Endothelial cell of umbilical vein (primary cell): ENCODE measurements around the gene ISG15. TPM values are rescaled to one million over a fixed set of nuclear protein-coding genes. Genes with fewer than 3 reads are reported as not detected.

Experiments used
- BruUV-seq: library from RNA; stranded (reverse); fragments of 400-500 nt; replicated peaks from 2 replicates; lab custom pipeline; 2021; lab: Mats Ljungman, UMichigan
- CTCF ChIA-PET: fragments of 300-600, 350-600 bp; sonication (Branson Sonifier 250); formaldehyde crosslinking; loops from one replicate; lab custom pipeline; 2021; ENCODE audit warnings: antibody characterized with exemption, inconsistent platforms; lab: Charles Lee
- POLR2A ChIA-PET: fragments of 300-600, 350-600 bp; sonication (Branson Sonifier 250); formaldehyde crosslinking; loops from one replicate; lab custom pipeline; 2021; ENCODE audit warnings: antibody characterized with exemption, inconsistent platforms; lab: Charles Lee
- DNase-seq: peaks from one replicate; pipeline ENCODE4 v3.0.0-alpha.2; 2011; ENCODE audit warnings: low read depth, low spot score
- FAIRE-seq: peaks from 2 replicates; lab custom pipeline; 2011; peaks lifted over from hg19 to GRCh38; lab: Jason Lieb, UNC
- H2AFZ ChIP-seq: 2 replicates; pipeline ENCODE4 v1.6.0; 2012; ENCODE audit warnings: low read depth, low read length, control low read depth, inconsistent platforms
- H3K27ac ChIP-seq: 2 replicates; pipeline ENCODE4 v1.5.1; 2011; ENCODE audit warnings: low read depth, mild to moderate bottlenecking, control low read depth, low read length, moderate library complexity; ENCODE audit not compliant: insufficient read depth
- H3K27me3 ChIP-seq, 2 experiments: 2 replicates each; pipeline versions ENCODE4 v1.6.0 to v1.6.1; 2011; ENCODE audit warnings: low read length in 2 of 2, mixed read lengths in 1 of 2; ENCODE audit not compliant: control insufficient read depth in 2 of 2, insufficient read depth in 2 of 2
- H3K36me3 ChIP-seq, 2 experiments: 2 replicates in 1 of 2; 3 replicates in 1 of 2; pipeline ENCODE4 v1.5.1; 2011; ENCODE audit warnings: low read length in 2 of 2, mild to moderate bottlenecking in 1 of 2, moderate library complexity in 1 of 2; ENCODE audit not compliant: control insufficient read depth in 2 of 2, insufficient read depth in 2 of 2; ENCODE audit errors: extremely low read depth in 1 of 2
- H3K4me1 ChIP-seq: 3 replicates; pipeline ENCODE4 v1.5.1; 2011; ENCODE audit warnings: mild to moderate bottlenecking, low read length; ENCODE audit not compliant: control insufficient read depth, insufficient read depth; ENCODE audit errors: extremely low read depth
- H3K4me2 ChIP-seq: 2 replicates; pipeline ENCODE4 v1.6.1; 2011; ENCODE audit warnings: low read length, control low read depth, mixed read lengths; ENCODE audit not compliant: insufficient read depth
- H3K4me3 ChIP-seq, 3 experiments: fragments of 200-600 bp in 1 of 3; sonication (generic), shearing (Covaris generic) in 1 of 3; replicated peaks in 1 of 3; 2 replicates each; pipeline ENCODE4 v1.5.1; 2011 to 2016; ENCODE audit warnings: control low read depth in 3 of 3, low read length in 3 of 3, mild to moderate bottlenecking in 2 of 3, inconsistent platforms in 1 of 3, low read depth in 1 of 3, moderate library complexity in 1 of 3; ENCODE audit not compliant: insufficient read depth in 1 of 3
- H3K79me2 ChIP-seq: 2 replicates; pipeline ENCODE4 v1.6.0; 2012; ENCODE audit warnings: low read length, inconsistent platforms; ENCODE audit not compliant: control insufficient read depth, insufficient read depth
- H3K9ac ChIP-seq: replicated peaks from 2 replicates; pipeline ENCODE3; 2011; ENCODE audit warnings: low read length, control low read depth; ENCODE audit not compliant: insufficient read depth; ENCODE audit errors: extremely low read depth
- H3K9me1 ChIP-seq: replicated peaks from 3 replicates; pipeline ENCODE4 v1.6.0; 2011; ENCODE audit warnings: mild to moderate bottlenecking, low read length; ENCODE audit not compliant: control insufficient read depth, insufficient read depth; ENCODE audit errors: extremely low read depth
- H3K9me3 ChIP-seq: replicated peaks from 2 replicates; pipeline ENCODE4 v1.5.1; 2012; ENCODE audit warnings: low read length, inconsistent platforms; ENCODE audit not compliant: control insufficient read depth, insufficient read depth
- H4K20me1 ChIP-seq: replicated peaks from 2 replicates; pipeline ENCODE3; 2011; ENCODE audit warnings: mild to moderate bottlenecking, low read length; ENCODE audit not compliant: control insufficient read depth, insufficient read depth; ENCODE audit errors: extremely low read depth
- EZH2 ChIP-seq: IDR thresholded peaks from 2 replicates; pipeline ENCODE4 v1.6.1; 2012; ENCODE audit warnings: borderline replicate concordance, low read depth, mild to moderate bottlenecking, moderate library complexity, low read length, inconsistent platforms; ENCODE audit not compliant: severe bottlenecking
- FOS ChIP-seq: IDR thresholded peaks from 2 replicates; pipeline ENCODE4 v1.6.1; 2011; ENCODE audit warnings: mild to moderate bottlenecking, low read length, moderate library complexity, borderline replicate concordance; ENCODE audit not compliant: insufficient read depth
- GATA2 ChIP-seq: IDR thresholded peaks from 2 replicates; pipeline ENCODE4 v1.7.0; 2011; ENCODE audit warnings: low read depth, mild to moderate bottlenecking, moderate library complexity, mixed read lengths, low read length; ENCODE audit not compliant: insufficient read length, insufficient read depth
- JUN ChIP-seq: IDR thresholded peaks from 2 replicates; pipeline ENCODE4 v1.6.1; 2011; ENCODE audit warnings: borderline replicate concordance, low read depth; ENCODE audit not compliant: insufficient read length, insufficient read depth
- MYC ChIP-seq: IDR thresholded peaks from one replicate; pipeline ENCODE4 v1.6.1; 2011; ENCODE audit warnings: mild to moderate bottlenecking, low read depth, low read length
- POLR2A ChIP-seq: IDR thresholded peaks from 2 replicates; pipeline ENCODE4 v1.6.1; 2012; ENCODE audit warnings: low read depth, mild to moderate bottlenecking, control low read depth, low read length
- POLR2AphosphoS5 ChIP-seq: IDR thresholded peaks from 2 replicates; pipeline ENCODE4 v1.6.1; 2012; ENCODE audit warnings: low read depth, mild to moderate bottlenecking, control low read depth, low read length, moderate library complexity; ENCODE audit not compliant: insufficient read depth
- dilution Hi-C: fragments of 300-500 bp; cut with MboI; formaldehyde crosslinking; loops from one replicate; pipeline ENCODE4 v1.15.0; 2019; ENCODE audit warnings: low sequenced_read_pairs; ENCODE audit not compliant: extremely low pct_ligation_motif_present
- intact Hi-C: fragments of 100-400 bp; cut with micrococcal nuclease; formaldehyde crosslinking; loops from one replicate; pipeline ENCODE4 v1.10.0; 2022
- polyA plus RNA-seq, 4 experiments: library from polyadenylated mRNA; depleted of rRNA in 3 of 4; stranded (reverse) in 3 of 4; unstranded in 1 of 4; fragments of >200 nt; gene quantifications; 2 replicates each; pipeline versions ENCODE4 v1.2.1 to v1.2.3, GENCODE V29; 2011 to 2012; ENCODE audit warnings: missing spikeins in 1 of 4
- total RNA-seq: library from RNA; stranded (reverse); gene quantifications from 2 replicates; pipeline ENCODE4 v1.2.3, GENCODE V29; 2021
- TF ChIP-seq, protein P1 (sequence below), 2 donors: IDR thresholded peaks; 1 replicate in 1 of 2; 2 replicates in 1 of 2; pipeline ENCODE4 v1.5.1; 2011; ENCODE audit warnings: low read length in 2 of 2, mild to moderate bottlenecking in 2 of 2, moderate library complexity in 2 of 2, control low read depth in 1 of 2, inconsistent platforms in 1 of 2, low read depth in 1 of 2; ENCODE audit not compliant: insufficient read depth in 1 of 2; ENCODE audit errors: extremely low read depth in 1 of 2
- TF ChIP-seq, protein P2 (sequence below): IDR thresholded peaks from 2 replicates; pipeline ENCODE4 v1.6.1; 2011; ENCODE audit not compliant: insufficient read depth, insufficient read length

Gene ISG15
- total and polyA plus RNA-seq, 2 donors (not counting 3 experiments of a cell fraction or from before 2014, with no cell fraction given) = 44.6 to 154 TPM

DNA sequence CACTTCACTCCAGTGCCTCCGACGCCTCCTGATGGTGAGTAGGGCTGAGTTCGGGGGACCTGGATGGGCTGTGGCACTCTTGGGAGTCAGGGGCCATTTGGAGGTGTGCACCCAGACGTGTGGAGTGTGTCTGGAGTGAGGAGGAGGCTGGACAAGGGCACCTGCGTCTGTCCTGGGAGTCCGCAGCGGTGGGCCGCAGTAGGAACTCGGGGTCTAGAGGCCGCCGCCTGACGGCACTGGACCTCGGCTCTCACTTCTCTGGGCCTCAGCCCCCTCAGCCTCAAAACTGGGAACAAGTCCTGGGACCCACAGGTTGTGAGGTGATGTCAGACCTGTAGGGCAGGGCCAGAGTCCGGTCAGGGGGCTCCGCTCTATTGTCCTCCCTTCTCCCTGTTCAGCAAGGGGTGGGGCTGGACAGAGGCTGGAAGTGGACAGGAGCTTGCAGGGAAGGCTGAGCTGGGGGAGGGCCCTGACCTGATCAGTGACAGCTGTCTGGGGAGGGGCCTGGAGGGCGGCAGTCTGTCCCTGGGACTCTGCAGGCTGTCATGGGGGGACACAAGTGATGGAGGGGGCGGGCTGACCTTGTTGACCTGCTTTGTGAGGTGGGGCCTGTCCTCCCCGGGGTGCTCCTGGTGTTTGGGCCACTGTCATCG lies 22.1 kb downstream of the ISG15 start:
- DNase-seq (no peak), FAIRE-seq (no peak)
- H3K36me3 ChIP-seq = peaks cover 0 to 10% of the 10 kb centered on the region in 2 experiments
- BruUV-seq = no TSS peak
- no peak overlapping the region for H3K4me2 ChIP-seq
- H3K79me2 ChIP-seq = no peaks in the 10 kb centered on the region
- TF ChIP-seq POLR2A (no peak), MYC (no peak), EZH2 (no peak), POLR2AphosphoS5 (no peak), FOS (no peak), JUN (no peak), GATA2 (no peak)
- TF ChIP-seq, protein P1, sequence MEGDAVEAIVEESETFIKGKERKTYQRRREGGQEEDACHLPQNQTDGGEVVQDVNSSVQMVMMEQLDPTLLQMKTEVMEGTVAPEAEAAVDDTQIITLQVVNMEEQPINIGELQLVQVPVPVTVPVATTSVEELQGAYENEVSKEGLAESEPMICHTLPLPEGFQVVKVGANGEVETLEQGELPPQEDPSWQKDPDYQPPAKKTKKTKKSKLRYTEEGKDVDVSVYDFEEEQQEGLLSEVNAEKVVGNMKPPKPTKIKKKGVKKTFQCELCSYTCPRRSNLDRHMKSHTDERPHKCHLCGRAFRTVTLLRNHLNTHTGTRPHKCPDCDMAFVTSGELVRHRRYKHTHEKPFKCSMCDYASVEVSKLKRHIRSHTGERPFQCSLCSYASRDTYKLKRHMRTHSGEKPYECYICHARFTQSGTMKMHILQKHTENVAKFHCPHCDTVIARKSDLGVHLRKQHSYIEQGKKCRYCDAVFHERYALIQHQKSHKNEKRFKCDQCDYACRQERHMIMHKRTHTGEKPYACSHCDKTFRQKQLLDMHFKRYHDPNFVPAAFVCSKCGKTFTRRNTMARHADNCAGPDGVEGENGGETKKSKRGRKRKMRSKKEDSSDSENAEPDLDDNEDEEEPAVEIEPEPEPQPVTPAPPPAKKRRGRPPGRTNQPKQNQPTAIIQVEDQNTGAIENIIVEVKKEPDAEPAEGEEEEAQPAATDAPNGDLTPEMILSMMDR (IDR thresholded peaks at IDR 0.05; ENCODE audit: extremely low read depth in 1 of 2, insufficient read depth in 1 of 2, low read depth in 1 of 2, low read length in 2 of 2) = no peak
- TF ChIP-seq, protein P2, sequence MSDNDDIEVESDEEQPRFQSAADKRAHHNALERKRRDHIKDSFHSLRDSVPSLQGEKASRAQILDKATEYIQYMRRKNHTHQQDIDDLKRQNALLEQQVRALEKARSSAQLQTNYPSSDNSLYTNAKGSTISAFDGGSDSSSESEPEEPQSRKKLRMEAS = no peak
- dilution Hi-C loops = no loop called here
- H3K4me1 ChIP-seq = peaks cover 6% of the 10 kb centered on the region
- no peak overlapping the region for H2AFZ ChIP-seq
- CTCF ChIA-PET = interaction anchor here (0.8 kb wide), 1 partner anchor 256 kb away, joined by 3 read pairs; no protein-coding TSS in a partner anchor
- H3K27ac ChIP-seq = no peak overlapping the region
- no peaks in the 10 kb centered on the region for H3K27me3 ChIP-seq
- POLR2A ChIA-PET = no interaction called here
- no peaks in the 10 kb centered on the region for H3K9me3 ChIP-seq
- no peaks in the 10 kb centered on the region for H3K9me1 ChIP-seq
- no peak overlapping the region for H3K9ac ChIP-seq
- H3K4me3 ChIP-seq = no peak overlapping the region
- intact Hi-C loops = no loop called here
- H4K20me1 ChIP-seq = no peaks in the 10 kb centered on the region
